Left lung (tissue), 10 donors: Measurements from ENCODE around the gene P2RY13. TPM values are rescaled to one million over a fixed set of nuclear protein-coding genes. Genes with fewer than 3 reads are reported as not detected.

Experiments used
- ATAC-seq: fragments of 200-7000 bp; cut with Tn5 transposase; one replicate; pipeline ENCODE4 v1.9.1; 2020; ENCODE audit warnings: moderate library complexity
- DNase-seq, 4 donors: peaks; one replicate each; pipeline ENCODE4 v3.0.0-alpha.2; 2013 to 2020
- H3K27ac ChIP-seq, 2 donors: fragments of 200-600 bp; sonication (generic) in 1 of 2; one replicate each; pipeline versions ENCODE4 v1.5.0 to v1.8.0; 2020 to 2021
- H3K27me3 ChIP-seq, 2 donors: fragments of 200-600 bp; sonication (generic) in 1 of 2; one replicate each; pipeline versions ENCODE4 v1.5.0 to v1.8.0; 2020 to 2021
- H3K36me3 ChIP-seq, 2 donors: fragments of 200-600 bp; sonication (generic) in 1 of 2; one replicate each; pipeline versions ENCODE4 v1.5.0 to v1.8.0; 2020 to 2021
- H3K4me1 ChIP-seq, 2 donors: fragments of 200-600 bp; one replicate each; pipeline ENCODE4 v1.8.0; 2021
- H3K4me3 ChIP-seq, 2 donors: fragments of 200-600 bp; sonication (generic) in 1 of 2; one replicate each; pipeline versions ENCODE4 v1.5.0 to v1.8.0; 2020 to 2021; ENCODE audit warnings: mild to moderate bottlenecking in 1 of 2
- H3K9me3 ChIP-seq, 2 donors: fragments of 200-600 bp; sonication (generic) in 1 of 2; one replicate each; pipeline versions ENCODE4 v1.5.0 to v1.8.0; 2020 to 2021
- intact Hi-C, 2 donors: fragments of 100-400 bp; cut with DNase I; formaldehyde crosslinking; loops; one replicate each; pipeline versions ENCODE4 v1.11.2 to v1.14.2; 2022
- polyA plus RNA-seq, 6 donors: library from polyadenylated mRNA; unstranded; fragments of 120-200 nt; gene quantifications; one replicate each; pipeline ENCODE4 v1.2.1, GENCODE V29; 2013; ENCODE audit not compliant: insufficient read length in 6 of 6
- total RNA-seq, 2 donors: library from RNA; stranded (reverse); fragmentation: NEBNext Ultra II Directional; extraction: Animal tissue kit (Norgen Biotek cat#: 25700); gene quantifications; one replicate each; pipeline ENCODE4 v1.2.1, GENCODE V29; 2021
- TF ChIP-seq, protein P1 (sequence below), 2 donors: fragments of 200-600 bp; sonication (generic) in 1 of 2; IDR thresholded peaks; one replicate each; pipeline versions ENCODE4 v1.5.0 to v1.8.0; 2021; ENCODE audit warnings: antibody characterized with exemption in 2 of 2
- donor health status: DM: no; HTN: yes; CAD: no.
- donor health status: DM: no; HTN: no; CAD: no.

The P2RY13 gene
- total and polyA plus RNA-seq, 8 donors: 0.83 to 16.4 (median 1.5) TPM

DNA sequence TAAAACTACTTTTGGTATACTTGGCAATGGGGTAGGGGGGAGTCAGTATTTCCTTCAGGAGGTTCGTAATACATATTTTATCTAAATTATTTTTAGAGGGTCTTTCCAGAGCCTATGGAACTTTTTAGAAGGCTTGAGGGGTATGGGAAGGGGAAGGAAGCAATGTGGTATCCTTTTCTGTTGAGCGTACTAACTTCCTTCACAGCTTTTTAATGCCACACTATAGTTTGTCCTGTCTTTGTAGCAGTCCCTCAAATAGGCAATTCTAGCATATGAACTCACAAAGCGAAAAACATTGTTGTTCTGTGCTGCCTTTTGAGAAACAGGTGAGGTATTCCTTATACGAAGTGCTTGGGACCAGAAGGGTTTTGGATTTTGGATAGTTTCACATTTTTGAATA lies 22.3 kb upstream of the P2RY13 start:
- H3K27ac ChIP-seq: peak overlapping the region; percentile 35 to 81
- no peak for ATAC-seq

DNA sequence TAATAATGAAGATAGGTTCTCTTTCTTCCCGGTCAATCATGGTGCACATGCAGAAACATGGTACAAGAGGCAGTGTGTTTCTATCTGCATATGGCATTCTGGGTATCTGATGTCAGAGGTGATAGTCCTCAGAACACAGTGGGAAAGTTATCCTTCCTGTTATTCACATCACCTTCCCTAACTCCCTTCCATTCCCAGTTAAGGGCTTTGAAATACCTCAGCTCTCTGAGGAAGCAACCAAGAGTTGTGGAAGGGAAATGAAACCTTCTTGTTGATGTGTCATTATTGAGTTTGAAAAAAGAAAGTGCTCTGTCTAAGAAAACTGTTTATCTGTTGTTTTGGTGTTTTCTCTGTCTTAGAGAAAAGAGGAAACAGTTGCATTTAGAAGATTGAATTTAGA lies 21.9 kb upstream of the P2RY13 start:
- Histone ChIP-seq H3K4me3 (no peak overlapping the region), H3K36me3 (no peaks in the 10 kb centered on the region), H3K27ac (peak overlapping the region; percentile 35 to 81), H3K4me1 (peaks cover 0 to 58% of the 10 kb centered on the region in 2 donors), H3K27me3 (no peaks in the 10 kb centered on the region), H3K9me3 (no peaks in the 10 kb centered on the region)
- intact Hi-C loops: no loop called here
- ATAC-seq: peak; percentile 39
- TF ChIP-seq, protein P1, sequence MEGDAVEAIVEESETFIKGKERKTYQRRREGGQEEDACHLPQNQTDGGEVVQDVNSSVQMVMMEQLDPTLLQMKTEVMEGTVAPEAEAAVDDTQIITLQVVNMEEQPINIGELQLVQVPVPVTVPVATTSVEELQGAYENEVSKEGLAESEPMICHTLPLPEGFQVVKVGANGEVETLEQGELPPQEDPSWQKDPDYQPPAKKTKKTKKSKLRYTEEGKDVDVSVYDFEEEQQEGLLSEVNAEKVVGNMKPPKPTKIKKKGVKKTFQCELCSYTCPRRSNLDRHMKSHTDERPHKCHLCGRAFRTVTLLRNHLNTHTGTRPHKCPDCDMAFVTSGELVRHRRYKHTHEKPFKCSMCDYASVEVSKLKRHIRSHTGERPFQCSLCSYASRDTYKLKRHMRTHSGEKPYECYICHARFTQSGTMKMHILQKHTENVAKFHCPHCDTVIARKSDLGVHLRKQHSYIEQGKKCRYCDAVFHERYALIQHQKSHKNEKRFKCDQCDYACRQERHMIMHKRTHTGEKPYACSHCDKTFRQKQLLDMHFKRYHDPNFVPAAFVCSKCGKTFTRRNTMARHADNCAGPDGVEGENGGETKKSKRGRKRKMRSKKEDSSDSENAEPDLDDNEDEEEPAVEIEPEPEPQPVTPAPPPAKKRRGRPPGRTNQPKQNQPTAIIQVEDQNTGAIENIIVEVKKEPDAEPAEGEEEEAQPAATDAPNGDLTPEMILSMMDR (IDR thresholded peaks at IDR 0.05): no peak
- DNase-seq: no peak

More for the DNA sequence above, 22.3 kb upstream of the P2RY13 start:
- Histone ChIP-seq H3K36me3 (no peaks in the 10 kb centered on the region), H3K9me3 (no peaks in the 10 kb centered on the region), H3K27me3 (no peaks in the 10 kb centered on the region), H3K4me3 (no peak overlapping the region), H3K4me1 (peaks cover 0 to 53% of the 10 kb centered on the region in 2 donors)
- intact Hi-C loops: no loop called here
- no peak for DNase-seq
- TF ChIP-seq, protein P1 (IDR thresholded peaks at IDR 0.05): no peak

DNA sequence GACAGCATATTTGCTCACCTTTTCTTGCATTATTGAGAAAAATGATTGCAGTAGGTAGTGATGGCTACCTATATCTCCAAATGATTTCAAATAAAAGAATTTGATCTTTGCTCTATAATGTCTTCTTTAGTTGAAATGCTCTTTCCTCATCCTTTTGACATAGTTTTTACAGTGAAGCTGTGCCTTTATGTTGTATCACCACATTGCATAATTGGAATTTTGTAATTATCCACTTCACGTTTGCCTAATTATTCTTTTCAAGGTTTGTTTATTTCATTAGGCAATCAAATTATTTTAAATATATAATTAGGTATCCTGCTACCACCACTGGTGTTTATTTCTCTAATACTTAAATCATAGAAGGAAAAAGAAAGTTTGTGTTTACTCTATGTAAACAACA lies 21.3 kb upstream of the P2RY13 start:
- TF ChIP-seq, protein P1 (IDR thresholded peaks at IDR 0.05): no peak
- H3K36me3 ChIP-seq: no peaks in the 10 kb centered on the region
- intact Hi-C loops: no loop called here
- no peak overlapping the region for H3K4me3 ChIP-seq
- DNase-seq: no peak
- no peaks in the 10 kb centered on the region for H3K9me3 ChIP-seq
- no peak for ATAC-seq
- peak overlapping the region in 1 of 2 donors; percentile 81 for H3K27ac ChIP-seq
- H3K27me3 ChIP-seq: no peaks in the 10 kb centered on the region
- peaks cover under 1 to 62% of the 10 kb centered on the region in 2 donors for H3K4me1 ChIP-seq

DNA sequence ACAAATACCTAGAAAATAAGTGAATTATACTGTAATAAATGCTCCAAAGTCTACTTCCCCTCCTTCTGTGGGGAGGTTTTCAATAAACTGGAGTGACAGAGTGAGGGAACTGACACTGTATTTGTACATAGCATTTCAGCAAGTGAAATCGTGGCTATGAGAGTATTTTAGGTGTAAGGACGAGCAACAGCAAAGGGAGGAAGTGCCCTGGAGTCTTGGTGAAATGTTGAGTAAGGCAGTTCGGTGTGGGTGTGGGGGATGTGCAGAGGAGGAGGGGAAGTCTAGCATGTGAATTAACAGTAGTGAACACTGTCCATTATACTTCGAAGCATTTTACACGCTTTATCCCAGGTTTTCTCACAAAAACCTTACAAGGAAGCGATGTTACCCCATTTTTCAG lies 18.1 kb upstream of the P2RY13 start:
- H3K27ac ChIP-seq: peak overlapping the region in 1 of 2 donors; percentile 83
- H3K27me3 ChIP-seq: no peaks in the 10 kb centered on the region
- peak; percentile 61 for ATAC-seq

DNA sequence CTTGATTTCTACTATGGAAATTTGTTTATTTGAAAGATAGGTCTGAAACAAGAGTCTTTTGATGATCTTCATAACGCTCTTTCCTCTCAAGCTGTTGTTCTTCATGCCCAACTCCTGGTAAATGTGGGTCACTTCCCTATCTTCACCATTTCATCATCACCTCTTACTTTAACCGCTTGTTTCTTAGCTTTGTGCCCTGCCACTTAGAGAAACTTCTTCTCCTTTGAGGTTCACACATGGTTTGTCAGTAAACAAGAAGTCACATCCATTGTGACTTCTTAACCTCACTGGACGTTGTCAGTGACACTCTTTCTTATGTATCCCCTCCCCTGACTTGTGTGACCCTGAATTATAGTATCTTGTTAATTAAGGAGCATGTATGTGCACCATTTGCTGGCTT lies 16.9 kb upstream of the P2RY13 start:
- intact Hi-C loops: no loop called here
- Histone ChIP-seq H3K9me3 (no peaks in the 10 kb centered on the region), H3K36me3 (no peaks in the 10 kb centered on the region), H3K27ac (peak overlapping the region; percentile 58 to 83), H3K27me3 (no peaks in the 10 kb centered on the region), H3K4me3 (no peak overlapping the region), H3K4me1 (peaks cover 3 to 48% of the 10 kb centered on the region in 2 donors)
- TF ChIP-seq, protein P1 (IDR thresholded peaks at IDR 0.05): no peak
- DNase-seq: no peak
- ATAC-seq: peak; percentile 45

More for the DNA sequence above, 18.1 kb upstream of the P2RY13 start:
- TF ChIP-seq, protein P1 (IDR thresholded peaks at IDR 0.05): no peak
- Histone ChIP-seq H3K4me3 (no peak overlapping the region), H3K4me1 (peaks cover 3 to 57% of the 10 kb centered on the region in 2 donors), H3K9me3 (no peaks in the 10 kb centered on the region), H3K36me3 (no peaks in the 10 kb centered on the region)
- DNase-seq: peak in 2 of 4 donors; percentile 19 to 60
- intact Hi-C loops: no loop called here
